GM12892 (cell line): ENCODE measurements around the gene PDE8A.

Experiments used
- POLR2A ChIP-seq: IDR thresholded peaks from 2 replicates; pipeline ENCODE4 v1.6.1; 2011; ENCODE audit warnings: low read depth, low read length, control low read depth
- POLR2AphosphoS5 ChIP-seq: IDR thresholded peaks from 2 replicates; pipeline ENCODE4 v1.6.1; 2011; ENCODE audit warnings: low read depth, low read length, control low read depth
- TAF1 ChIP-seq: IDR thresholded peaks from 2 replicates; pipeline ENCODE4 v1.6.1; 2011; ENCODE audit warnings: low read depth, mild to moderate bottlenecking, control low read depth, low read length, borderline replicate concordance

DNA sequence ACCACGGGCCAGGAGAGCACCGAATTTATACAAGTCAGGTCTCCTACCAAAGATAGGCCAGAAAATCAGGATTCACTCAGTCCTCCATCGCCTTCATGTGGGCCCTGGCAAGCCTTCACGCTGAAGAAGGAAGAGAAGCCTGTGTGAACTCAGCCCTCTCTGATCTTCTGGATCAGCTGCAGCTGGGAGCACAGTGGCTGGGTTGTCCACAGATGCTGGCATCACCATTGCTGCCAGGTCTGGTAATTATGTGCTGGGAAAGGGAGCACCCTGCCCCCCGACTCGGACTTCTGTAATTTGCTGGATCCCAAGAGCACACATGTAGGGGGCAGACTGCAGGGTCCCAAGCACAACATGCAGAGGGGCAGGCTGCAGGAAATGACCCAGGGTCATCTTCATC, 12.4 kb upstream of the PDE8A start:
- TF ChIP-seq POLR2A (no peak), POLR2AphosphoS5 (no peak), TAF1 (no peak)
